ENCODE results near the gene LRRN3. TPM values are rescaled to one million over a fixed set of nuclear protein-coding genes. Genes with fewer than 3 reads are reported as not detected.

LRRN3 gene
- total RNA-seq, 1 donor from 2014 or later = 6.3 TPM

DNA sequence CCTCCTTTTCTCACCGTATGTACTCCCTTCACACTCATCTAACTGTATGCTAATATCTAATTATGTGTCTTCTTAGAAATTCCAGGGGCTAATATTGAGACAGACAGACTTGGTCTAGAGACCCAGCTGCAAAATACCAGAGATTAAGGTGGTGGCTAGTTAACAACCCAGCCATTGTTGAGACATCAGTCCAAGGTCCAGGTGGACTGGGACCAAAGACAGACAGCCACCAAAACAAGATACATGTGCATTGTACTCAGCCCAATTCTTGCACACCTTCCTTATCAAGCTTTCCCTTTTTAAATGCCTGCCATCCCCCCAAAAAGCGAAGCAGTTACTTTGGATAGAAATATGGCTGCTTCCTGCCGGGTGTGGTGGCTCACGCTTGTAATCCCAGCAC is 43.3 kb upstream of the LRRN3 start:
- no peaks in the 10 kb centered on the region for H3K9me3 Mint-ChIP-seq (ENCODE audit: unreplicated experiment)
- no peak for DNase-seq
- no peaks in the 10 kb centered on the region for H3K36me3 Mint-ChIP-seq (ENCODE audit: unreplicated experiment)
- TF ChIP-seq, protein P1, sequence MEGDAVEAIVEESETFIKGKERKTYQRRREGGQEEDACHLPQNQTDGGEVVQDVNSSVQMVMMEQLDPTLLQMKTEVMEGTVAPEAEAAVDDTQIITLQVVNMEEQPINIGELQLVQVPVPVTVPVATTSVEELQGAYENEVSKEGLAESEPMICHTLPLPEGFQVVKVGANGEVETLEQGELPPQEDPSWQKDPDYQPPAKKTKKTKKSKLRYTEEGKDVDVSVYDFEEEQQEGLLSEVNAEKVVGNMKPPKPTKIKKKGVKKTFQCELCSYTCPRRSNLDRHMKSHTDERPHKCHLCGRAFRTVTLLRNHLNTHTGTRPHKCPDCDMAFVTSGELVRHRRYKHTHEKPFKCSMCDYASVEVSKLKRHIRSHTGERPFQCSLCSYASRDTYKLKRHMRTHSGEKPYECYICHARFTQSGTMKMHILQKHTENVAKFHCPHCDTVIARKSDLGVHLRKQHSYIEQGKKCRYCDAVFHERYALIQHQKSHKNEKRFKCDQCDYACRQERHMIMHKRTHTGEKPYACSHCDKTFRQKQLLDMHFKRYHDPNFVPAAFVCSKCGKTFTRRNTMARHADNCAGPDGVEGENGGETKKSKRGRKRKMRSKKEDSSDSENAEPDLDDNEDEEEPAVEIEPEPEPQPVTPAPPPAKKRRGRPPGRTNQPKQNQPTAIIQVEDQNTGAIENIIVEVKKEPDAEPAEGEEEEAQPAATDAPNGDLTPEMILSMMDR (IDR thresholded peaks at IDR 0.05; ENCODE audit: partially characterized antibody, unreplicated experiment) = no peak
- H3K27ac Mint-ChIP-seq (ENCODE audit: unreplicated experiment) = no peak overlapping the region
- peaks cover 5% of the 10 kb centered on the region for H3K4me1 Mint-ChIP-seq (ENCODE audit: low read depth, unreplicated experiment)
- no peak overlapping the region for H3K4me3 Mint-ChIP-seq (ENCODE audit: unreplicated experiment)
- H3K27me3 Mint-ChIP-seq (ENCODE audit: unreplicated experiment) = no peaks in the 10 kb centered on the region

DNA sequence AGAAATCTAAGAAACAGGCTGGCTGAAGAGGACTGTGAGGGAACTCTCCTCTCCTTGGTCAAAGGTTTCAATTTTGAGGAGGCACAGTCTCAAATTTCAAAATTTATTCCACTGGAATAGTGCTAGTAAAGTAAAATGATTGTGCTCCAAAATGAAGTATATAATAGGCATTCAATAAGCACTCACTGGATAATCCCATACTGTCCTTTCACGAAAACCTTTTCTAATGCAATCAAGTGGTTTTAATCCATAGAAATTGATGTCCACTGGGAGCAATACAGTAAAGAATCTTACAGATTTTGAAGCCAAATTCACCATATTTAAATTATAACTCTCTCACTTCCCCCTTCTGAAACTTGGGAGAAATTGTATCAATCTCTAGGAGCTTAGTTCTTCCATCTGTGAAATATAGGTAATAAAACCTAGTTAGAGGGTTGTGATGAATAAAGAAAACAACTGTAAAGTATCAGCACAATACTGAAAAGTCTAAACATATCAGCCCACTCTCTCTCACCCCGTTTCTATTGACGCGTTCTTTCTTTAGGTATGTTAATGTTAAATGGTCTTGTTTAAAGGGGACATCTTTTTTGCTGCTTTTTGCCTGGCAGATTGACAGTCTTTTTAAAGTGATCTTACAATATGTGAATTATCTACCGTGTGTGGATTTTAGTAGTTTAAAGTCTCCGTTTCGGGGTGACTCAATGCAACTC is 40.8 kb upstream of the LRRN3 start:
- H3K4me3 Mint-ChIP-seq (ENCODE audit: unreplicated experiment) = no peak overlapping the region
- no peaks in the 10 kb centered on the region for H3K36me3 Mint-ChIP-seq (ENCODE audit: unreplicated experiment)
- DNase-seq = no peak
- H3K9me3 Mint-ChIP-seq (ENCODE audit: unreplicated experiment) = no peaks in the 10 kb centered on the region
- no peaks in the 10 kb centered on the region for H3K27me3 Mint-ChIP-seq (ENCODE audit: unreplicated experiment)
- TF ChIP-seq, protein P1 (IDR thresholded peaks at IDR 0.05; ENCODE audit: partially characterized antibody, unreplicated experiment) = no peak
- H3K27ac Mint-ChIP-seq (ENCODE audit: unreplicated experiment) = no peak overlapping the region
- peaks cover 3% of the 10 kb centered on the region for H3K4me1 Mint-ChIP-seq (ENCODE audit: low read depth, unreplicated experiment)

DNA sequence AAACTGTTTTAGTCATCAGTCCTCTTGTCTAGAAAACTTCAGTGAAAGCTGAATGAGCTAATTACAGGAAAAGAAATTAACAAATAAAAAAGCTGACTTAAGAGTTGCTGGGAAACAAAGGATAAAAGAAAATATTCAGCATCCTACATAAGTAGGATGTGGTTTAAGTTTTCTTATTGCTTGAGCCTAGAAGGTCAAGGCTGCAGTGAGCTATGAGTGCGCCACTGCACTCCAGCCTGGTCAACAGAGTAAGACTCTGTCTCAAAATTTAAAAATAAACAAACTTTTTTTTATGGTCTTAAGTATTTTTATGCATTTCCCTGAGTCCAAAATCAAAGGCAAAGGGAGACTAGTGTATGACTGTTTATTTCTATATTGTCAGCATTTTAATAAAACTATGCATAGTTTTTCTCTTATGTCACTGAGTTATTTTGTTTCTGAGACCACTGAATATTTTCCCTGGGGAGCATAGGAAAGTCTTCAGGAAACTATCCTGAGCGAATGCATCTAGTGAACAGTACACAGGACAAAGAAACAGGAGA is 40.0 kb upstream of the LRRN3 start:
- TF ChIP-seq, protein P1 (IDR thresholded peaks at IDR 0.05; ENCODE audit: partially characterized antibody, unreplicated experiment) = no peak
- Mint-ChIP-seq H3K4me3 (ENCODE audit: unreplicated experiment) (no peak overlapping the region), H3K27ac (ENCODE audit: unreplicated experiment) (no peak overlapping the region), H3K4me1 (ENCODE audit: low read depth, unreplicated experiment) (peaks cover 3% of the 10 kb centered on the region), H3K9me3 (ENCODE audit: unreplicated experiment) (no peaks in the 10 kb centered on the region), H3K27me3 (ENCODE audit: unreplicated experiment) (no peaks in the 10 kb centered on the region), H3K36me3 (ENCODE audit: unreplicated experiment) (no peaks in the 10 kb centered on the region)
- no peak for DNase-seq

DNA sequence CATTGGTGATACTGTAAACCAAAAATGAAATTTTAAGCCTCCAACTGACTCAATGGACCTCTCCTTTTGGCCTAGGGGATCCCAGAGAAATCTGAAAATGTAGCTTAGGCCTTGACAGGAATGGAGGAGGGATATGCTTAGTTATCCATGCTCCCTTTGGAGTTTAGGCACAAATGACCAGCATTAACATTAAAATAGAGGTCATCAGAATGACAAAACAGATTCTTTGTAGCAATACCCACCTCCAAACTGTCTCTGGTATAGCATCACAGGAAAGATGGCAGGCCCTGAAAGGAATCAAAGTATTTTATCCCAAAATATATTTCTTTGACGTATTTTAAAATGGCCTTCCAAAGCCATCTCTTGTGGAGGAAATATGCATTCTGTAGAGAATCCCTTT is 39.1 kb upstream of the LRRN3 start:
- TF ChIP-seq, protein P1 (IDR thresholded peaks at IDR 0.05; ENCODE audit: partially characterized antibody, unreplicated experiment) = no peak
- DNase-seq = no peak

DNA sequence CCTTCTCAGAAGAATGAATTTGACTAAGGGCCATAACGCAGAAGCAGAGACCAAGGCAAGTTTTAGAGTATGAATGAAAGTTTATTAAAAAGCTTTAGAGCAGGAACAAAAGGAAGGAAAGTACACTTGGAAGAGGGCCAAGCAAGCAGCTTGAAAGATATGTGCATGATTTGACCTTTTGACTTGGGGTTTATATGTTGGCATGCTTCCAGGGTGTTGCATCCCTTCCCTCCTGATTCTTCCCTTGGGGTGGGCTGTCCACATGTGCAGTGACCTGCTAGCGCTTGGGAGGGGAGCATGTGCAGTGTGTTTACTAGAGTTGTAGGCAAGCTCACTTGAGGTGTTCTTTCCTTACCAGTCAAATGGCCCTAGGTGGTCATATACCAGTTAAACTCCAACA is 37.9 kb upstream of the LRRN3 start:
- H3K36me3 Mint-ChIP-seq (ENCODE audit: unreplicated experiment) = no peaks in the 10 kb centered on the region
- DNase-seq = no peak
- no peaks in the 10 kb centered on the region for H3K9me3 Mint-ChIP-seq (ENCODE audit: unreplicated experiment)
- TF ChIP-seq, protein P1 (IDR thresholded peaks at IDR 0.05; ENCODE audit: partially characterized antibody, unreplicated experiment) = no peak
- H3K27me3 Mint-ChIP-seq (ENCODE audit: unreplicated experiment) = no peaks in the 10 kb centered on the region
- no peak overlapping the region for H3K4me3 Mint-ChIP-seq (ENCODE audit: unreplicated experiment)
- peaks cover 3% of the 10 kb centered on the region for H3K4me1 Mint-ChIP-seq (ENCODE audit: low read depth, unreplicated experiment)
- no peak overlapping the region for H3K27ac Mint-ChIP-seq (ENCODE audit: unreplicated experiment)

More for the DNA sequence above, 39.1 kb upstream of the LRRN3 start:
- Mint-ChIP-seq H3K27me3 (ENCODE audit: unreplicated experiment) (no peaks in the 10 kb centered on the region), H3K4me1 (ENCODE audit: low read depth, unreplicated experiment) (peaks cover 3% of the 10 kb centered on the region), H3K27ac (ENCODE audit: unreplicated experiment) (no peak overlapping the region), H3K36me3 (ENCODE audit: unreplicated experiment) (no peaks in the 10 kb centered on the region), H3K4me3 (ENCODE audit: unreplicated experiment) (no peak overlapping the region), H3K9me3 (ENCODE audit: unreplicated experiment) (no peaks in the 10 kb centered on the region)

All from glutamatergic neuron (in vitro differentiated cells).